ENCODE measurements around the gene PKMYT1. TPM values are rescaled to one million over a fixed set of nuclear protein-coding genes. Genes with fewer than 3 reads are reported as not detected.

PKMYT1 gene
- total and polyA plus RNA-seq, 4 experiments from 2014 or later: 0.79 TPM; not detected in 3

DNA sequence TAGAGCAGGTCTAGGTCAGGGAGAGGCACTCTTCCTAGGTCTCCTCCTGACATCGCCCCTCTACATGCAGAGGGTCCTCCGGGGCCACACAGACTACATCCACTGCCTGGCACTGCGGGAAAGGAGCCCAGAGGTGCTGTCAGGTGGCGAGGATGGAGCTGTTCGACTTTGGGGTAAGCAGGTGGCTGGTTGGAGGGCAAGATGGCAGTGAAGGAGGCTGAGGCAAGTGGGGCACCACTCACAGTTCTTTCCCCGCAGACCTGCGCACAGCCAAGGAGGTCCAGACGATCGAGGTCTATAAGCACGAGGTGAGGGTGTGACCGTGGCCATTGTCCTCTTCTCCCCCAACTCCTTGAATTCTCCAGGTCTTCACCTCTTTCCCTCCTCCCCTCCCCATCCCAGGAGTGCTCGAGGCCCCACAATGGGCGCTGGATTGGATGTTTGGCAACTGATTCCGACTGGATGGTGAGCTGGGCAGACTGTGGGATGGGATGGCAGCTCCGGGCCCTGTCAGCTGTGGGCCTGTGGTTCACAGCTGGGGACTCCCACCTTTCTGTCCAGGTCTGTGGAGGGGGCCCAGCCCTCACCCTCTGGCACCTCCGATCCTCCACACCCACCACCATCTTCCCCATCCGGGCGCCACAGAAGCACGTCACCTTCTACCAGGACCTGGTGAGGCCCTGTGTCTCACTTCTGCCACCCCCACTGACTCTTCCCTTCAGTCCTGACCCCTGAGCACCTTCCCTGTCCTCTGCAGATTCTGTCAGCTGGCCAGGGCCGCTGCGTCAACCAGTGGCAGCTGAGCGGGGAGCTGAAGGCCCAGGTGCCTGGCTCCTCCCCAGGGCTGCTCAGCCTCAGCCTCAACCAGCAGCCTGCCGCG, 46.6 kb upstream of the PKMYT1 start:
- peaks cover 20 to 59% (median 40%) of the 10 kb centered on the region in 4 donors for H3K4me1 Mint-ChIP-seq
- peak overlapping the region in 2 of 7 donors; percentile 42 to 61 for H3K27ac Mint-ChIP-seq
- H3K4me1 ChIP-seq (ENCODE audit: insufficient read depth, low read length): peaks cover 48% of the 10 kb centered on the region

DNA sequence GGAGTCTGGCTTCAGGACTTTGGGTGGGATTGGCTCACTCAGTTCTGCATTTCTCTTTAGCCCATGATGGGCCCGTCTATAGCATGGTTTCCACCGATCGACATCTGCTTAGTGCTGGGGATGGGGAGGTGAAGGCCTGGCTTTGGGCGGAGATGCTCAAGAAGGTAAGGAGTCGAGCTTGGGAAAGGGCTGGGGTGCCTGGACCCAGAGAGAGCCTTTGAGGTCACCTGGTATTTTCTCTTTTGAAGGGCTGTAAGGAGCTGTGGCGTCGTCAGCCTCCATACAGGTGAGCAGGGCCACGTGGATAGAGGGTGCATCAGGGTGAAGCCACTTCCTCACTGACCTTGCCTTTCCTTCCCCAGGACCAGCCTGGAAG, 45.7 kb upstream of the PKMYT1 start:
- no peaks in the 10 kb centered on the region for H3K9me3 ChIP-seq (ENCODE audit: control insufficient read depth in 1 of 2, low read length in 2 of 2)
- H3K27ac ChIP-seq (ENCODE audit: low read depth, low read length): no peak overlapping the region
- Mint-ChIP-seq H3K27ac (peak overlapping the region in 1 of 7 donors; percentile 42), H3K36me3 (peaks cover 3 to 22% of the 10 kb centered on the region in 2 donors), H3K4me3 (peak overlapping the region in 2 of 8 donors; percentile 26 to 41), H3K27me3 (peaks cover 4% of the 10 kb centered on the region in 2 donors), H3K4me1 (peaks cover 25 to 62% (median 48%) of the 10 kb centered on the region in 4 donors), H3K9me3 (peaks cover 0 to 1% (median 0%) of the 10 kb centered on the region in 8 donors)
- intact Hi-C loops (cut with micrococcal nuclease): loop anchor here (10.0 kb wide), 1 partner anchor 121 kb away; no protein-coding TSS in a partner anchor
- ChIA-PET POLR2A (ENCODE audit: partially characterized antibody) (no interaction called here), CTCF (ENCODE audit: partially characterized antibody) (interaction anchor here (1.1 to 18.6 kb wide), 5 partner anchors 8 to 105 kb away, joined by 5 to 444 read pairs (median 22); partner anchors contain the start of genes CLDN9 and ZNF213)
- peaks cover 20% of the 10 kb centered on the region for H3K36me3 ChIP-seq (ENCODE audit: insufficient read depth, low read length)
- no peak for DNase-seq
- peaks cover 9% of the 10 kb centered on the region for H3K27me3 ChIP-seq (ENCODE audit: insufficient read depth, low read length)
- H3K4me1 ChIP-seq (ENCODE audit: insufficient read depth, low read length): peaks cover 56% of the 10 kb centered on the region
- no peak overlapping the region for H3K4me3 ChIP-seq (ENCODE audit: low read length in 2 of 2)

More for the DNA sequence above, 46.6 kb upstream of the PKMYT1 start:
- H3K4me3 Mint-ChIP-seq: peak overlapping the region in 2 of 8 donors; percentile 26 to 59
- no peak for DNase-seq
- Histone ChIP-seq H3K27me3 (ENCODE audit: insufficient read depth, low read length) (peaks cover 9% of the 10 kb centered on the region), H3K27ac (ENCODE audit: low read depth, low read length) (no peak overlapping the region), H3K36me3 (ENCODE audit: insufficient read depth, low read length) (peaks cover 20% of the 10 kb centered on the region), H3K9me3 (ENCODE audit: control insufficient read depth in 1 of 2, low read length in 2 of 2) (no peaks in the 10 kb centered on the region), H3K4me3 (ENCODE audit: low read length in 2 of 2) (no peak overlapping the region)
- POLR2A ChIA-PET (ENCODE audit: partially characterized antibody): interaction anchor here (1.0 to 5.4 kb wide), 8 partner anchors 19 to 124 kb away, joined by 4 to 37 read pairs (median 6); no protein-coding TSS in a partner anchor
- H3K27me3 Mint-ChIP-seq: peaks cover 4 to 7% of the 10 kb centered on the region in 2 donors
- peaks cover 0 to 1% (median 0%) of the 10 kb centered on the region in 8 donors for H3K9me3 Mint-ChIP-seq
- H3K36me3 Mint-ChIP-seq: peaks cover 3 to 17% of the 10 kb centered on the region in 2 donors
- CTCF ChIA-PET (ENCODE audit: partially characterized antibody): interaction anchor here (1.1 to 18.6 kb wide), 12 partner anchors 7 to 227 kb away, joined by 3 to 444 read pairs (median 13); partner anchors contain the start of genes CLDN9, MMP25, TNFRSF12A and ZNF213
- intact Hi-C loops (cut with micrococcal nuclease): loop anchor here (10.0 kb wide), 1 partner anchor 122 kb away; no protein-coding TSS in a partner anchor

DNA sequence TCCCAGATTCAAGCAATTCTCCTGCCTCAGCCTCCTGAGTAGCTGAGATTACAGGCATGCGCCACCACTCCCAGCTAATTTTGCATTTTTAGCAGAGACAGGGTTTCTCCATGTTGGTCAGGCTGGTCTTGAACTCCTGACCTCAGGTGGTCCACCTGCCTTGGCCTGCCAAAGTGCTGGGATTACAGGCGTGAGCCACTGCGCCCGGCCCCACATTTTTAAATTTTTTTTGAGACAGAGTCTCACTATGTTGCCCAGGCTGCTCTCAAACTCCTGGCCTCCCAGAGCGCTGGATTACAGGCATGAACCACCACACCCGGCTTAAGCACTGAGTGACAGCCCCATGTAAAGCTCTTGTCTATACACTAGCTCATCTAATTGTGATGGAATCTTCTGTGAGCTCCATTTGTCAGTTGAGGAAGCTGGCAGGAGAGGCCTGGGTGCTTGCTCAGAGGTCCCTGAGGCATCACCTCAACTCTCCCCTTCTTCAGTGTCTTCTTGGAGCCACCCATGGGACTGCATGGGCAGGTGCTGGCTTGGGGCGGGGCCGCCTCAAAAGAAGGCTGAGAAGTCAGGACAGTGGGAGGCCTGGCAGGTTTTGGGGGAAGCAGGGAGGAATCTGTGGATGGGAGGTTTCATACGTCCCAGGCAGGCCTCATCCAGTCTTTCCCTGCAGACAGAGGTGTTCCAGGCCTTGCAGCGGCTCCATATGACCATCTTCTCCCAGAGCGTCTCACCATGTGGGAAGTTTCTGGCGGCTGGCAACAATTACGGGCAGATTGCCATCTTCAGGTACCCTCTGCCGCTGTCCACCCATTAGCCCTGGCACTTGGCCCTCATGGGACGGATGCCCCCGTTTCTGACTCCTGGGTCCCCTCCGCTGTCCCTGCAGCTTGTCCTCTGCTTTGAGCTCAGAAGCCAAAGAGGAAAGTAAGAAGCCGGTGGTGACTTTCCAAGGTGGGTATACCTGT, 45.1 kb upstream of the PKMYT1 start:
- peaks cover 4% of the 10 kb centered on the region in 2 donors for H3K27me3 Mint-ChIP-seq
- DNase-seq: peak in 1 of 5 donors; percentile 32
- H3K4me1 Mint-ChIP-seq: peaks cover 25 to 69% (median 49%) of the 10 kb centered on the region in 4 donors
- Histone ChIP-seq H3K9me3 (ENCODE audit: control insufficient read depth in 1 of 2, low read length in 2 of 2) (no peaks in the 10 kb centered on the region), H3K4me3 (ENCODE audit: low read length in 2 of 2) (no peak overlapping the region), H3K27ac (ENCODE audit: low read depth, low read length) (no peak overlapping the region), H3K4me1 (ENCODE audit: insufficient read depth, low read length) (peaks cover 61% of the 10 kb centered on the region), H3K36me3 (ENCODE audit: insufficient read depth, low read length) (peaks cover 20% of the 10 kb centered on the region), H3K27me3 (ENCODE audit: insufficient read depth, low read length) (peaks cover 6% of the 10 kb centered on the region)
- H3K36me3 Mint-ChIP-seq: peaks cover 3 to 22% of the 10 kb centered on the region in 2 donors
- CTCF ChIA-PET (ENCODE audit: partially characterized antibody): interaction anchor here (0.7 to 18.6 kb wide), 6 partner anchors 9 to 837 kb away, joined by 3 to 444 read pairs (median 8); partner anchors contain the start of gene CLDN9
- POLR2A ChIA-PET (ENCODE audit: partially characterized antibody): interaction anchor here (2.2 to 2.4 kb wide), 3 partner anchors 20 to 109 kb away, joined by 5 to 11 read pairs (median 7); partner anchors contain the start of genes MMP25 and ZNF213
- intact Hi-C loops (cut with micrococcal nuclease): loop anchor here (10.0 kb wide), 1 partner anchor 121 kb away; no protein-coding TSS in a partner anchor
- H3K4me3 Mint-ChIP-seq: peak overlapping the region in 2 of 8 donors; percentile 12 to 26
- H3K9me3 Mint-ChIP-seq: peaks cover 0 to 1% (median 0%) of the 10 kb centered on the region in 8 donors
- peak overlapping the region in 1 of 7 donors; percentile 42 for H3K27ac Mint-ChIP-seq

DNA sequence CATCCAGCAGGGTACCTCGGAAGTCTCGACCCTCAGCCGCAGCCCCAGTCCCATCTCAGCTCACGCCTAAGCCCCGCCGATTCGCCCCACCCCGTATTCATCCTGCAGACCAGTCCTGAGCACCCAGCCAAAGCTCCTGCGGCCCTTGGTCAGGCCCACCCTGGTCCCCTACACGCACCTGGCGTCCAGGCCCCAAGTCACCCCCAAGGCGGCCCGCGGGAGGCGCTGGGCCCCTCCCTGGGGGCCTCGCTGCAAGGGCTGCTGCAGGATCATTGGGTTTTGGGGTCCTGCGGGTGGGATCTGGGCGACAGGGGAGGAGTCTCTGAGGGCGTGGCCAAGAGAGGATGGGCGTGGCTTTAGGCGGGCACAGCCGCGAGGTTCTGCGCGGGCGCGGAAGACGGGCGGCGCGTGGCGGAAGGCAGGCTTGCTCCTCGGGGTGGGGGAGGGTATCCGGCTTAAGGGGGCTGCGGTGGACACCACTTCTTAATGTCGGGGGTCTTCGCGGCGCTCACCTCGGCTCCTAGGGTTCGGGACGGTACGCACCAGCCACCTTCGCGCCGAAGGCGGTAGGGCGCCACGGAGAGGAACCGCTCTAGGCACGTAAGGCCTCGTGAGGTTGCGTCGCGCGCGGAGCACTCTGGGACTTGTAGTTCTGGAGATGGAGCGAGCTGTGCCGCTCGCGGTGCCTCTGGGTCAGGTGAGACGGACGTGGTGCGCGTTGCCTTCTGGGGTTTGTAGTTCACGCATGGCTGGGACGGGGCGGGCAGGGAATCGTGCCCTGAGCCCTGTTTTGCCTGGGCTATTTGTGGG, 43.6 kb upstream of the PKMYT1 start, which contains the start of the genes HCFC1R1 and THOC6:
HCFC1R1 (minus strand) TSS at position 274 of the 810 bp plus-strand sequence; CDS start at position 273, 1 bp downstream.
THOC6 (plus strand) TSS at position 367 of the 810 bp plus-strand sequence; CDS start at position 659, 292 bp downstream.
- intact Hi-C loops (cut with micrococcal nuclease): loop anchor here (1.0 to 10.0 kb wide), 2 partner anchors 21 to 119 kb away; no protein-coding TSS in a partner anchor
- Histone ChIP-seq H3K9me3 (ENCODE audit: control insufficient read depth in 1 of 2, low read length in 2 of 2) (no peaks in the 10 kb centered on the region), H3K36me3 (ENCODE audit: insufficient read depth, low read length) (peaks cover 20% of the 10 kb centered on the region), H3K27ac (ENCODE audit: low read depth, low read length) (peak within 1 kb of the TSS; percentile 90), H3K4me3 (ENCODE audit: low read length in 2 of 2) (peak within 1 kb of the TSS; percentile 38 to 85), H3K4me1 (ENCODE audit: insufficient read depth, low read length) (peaks cover 56% of the 10 kb centered on the region), H3K27me3 (ENCODE audit: insufficient read depth, low read length) (peaks cover 2% of the 10 kb centered on the region)
- no peaks in the 10 kb centered on the region for H3K9me3 Mint-ChIP-seq
- H3K4me1 Mint-ChIP-seq: peaks cover 22 to 67% (median 45%) of the 10 kb centered on the region in 4 donors
- peaks cover 3 to 22% of the 10 kb centered on the region in 2 donors for H3K36me3 Mint-ChIP-seq
- ChIA-PET POLR2A (ENCODE audit: partially characterized antibody) (interaction anchor here (0.6 to 5.9 kb wide), 10 partner anchors 7 to 126 kb away, joined by 3 to 89 read pairs (median 6); partner anchors contain the start of genes MMP25, PKMYT1 and ZNF213), CTCF (ENCODE audit: partially characterized antibody) (interaction anchor here (0.9 to 18.6 kb wide), 5 partner anchors 10 to 106 kb away, joined by 3 to 444 read pairs (median 10); partner anchors contain the start of gene CLDN9)
- peak within 1 kb of the TSS; percentile 87 to 97 (median 93) for H3K4me3 Mint-ChIP-seq
- no peaks in the 10 kb centered on the region for H3K27me3 Mint-ChIP-seq
- peak within 1 kb of the TSS; percentile 97 to 99 (median 99) for H3K27ac Mint-ChIP-seq
- peak; percentile 95 to 97 (median 95) for DNase-seq

DNA sequence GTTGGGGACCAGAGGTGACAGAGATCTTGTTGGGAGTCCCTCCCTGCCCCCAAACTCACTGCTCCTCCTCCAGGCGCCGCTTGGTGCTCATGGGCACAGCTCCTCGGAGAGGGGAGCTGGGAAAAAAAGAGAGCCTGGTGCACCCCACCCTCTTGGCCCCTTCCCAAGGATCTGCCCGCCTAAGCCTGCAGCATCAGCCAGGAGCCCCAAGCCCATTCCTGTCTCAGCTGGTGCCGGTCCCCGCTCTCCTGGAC, 43.1 kb upstream of the PKMYT1 start:
- POLR2A ChIA-PET (ENCODE audit: partially characterized antibody): interaction anchor here (0.6 to 5.9 kb wide), 9 partner anchors 7 to 127 kb away, joined by 3 to 89 read pairs (median 7); partner anchors contain the start of genes MMP25, PKMYT1 and ZNF213
- Mint-ChIP-seq H3K4me1 (peaks cover 21 to 68% (median 44%) of the 10 kb centered on the region in 4 donors), H3K36me3 (peaks cover 3 to 22% of the 10 kb centered on the region in 2 donors), H3K27ac (peak overlapping the region; percentile 92 to 99 (median 98)), H3K27me3 (peaks cover 0 to 2% of the 10 kb centered on the region in 2 donors), H3K9me3 (no peaks in the 10 kb centered on the region), H3K4me3 (peak overlapping the region; percentile 87 to 97 (median 93))
- Histone ChIP-seq H3K4me1 (ENCODE audit: insufficient read depth, low read length) (peaks cover 50% of the 10 kb centered on the region), H3K27me3 (ENCODE audit: insufficient read depth, low read length) (no peaks in the 10 kb centered on the region), H3K4me3 (ENCODE audit: low read length in 2 of 2) (peak overlapping the region; percentile 38 to 85), H3K9me3 (ENCODE audit: control insufficient read depth in 1 of 2, low read length in 2 of 2) (no peaks in the 10 kb centered on the region), H3K36me3 (ENCODE audit: insufficient read depth, low read length) (peaks cover 20% of the 10 kb centered on the region), H3K27ac (ENCODE audit: low read depth, low read length) (peak overlapping the region; percentile 90)
- CTCF ChIA-PET (ENCODE audit: partially characterized antibody): interaction anchor here (0.9 to 18.6 kb wide), 7 partner anchors 8 to 148 kb away, joined by 3 to 444 read pairs (median 4); partner anchors contain the start of gene CLDN9
- intact Hi-C loops (cut with micrococcal nuclease): loop anchor here (10.0 kb wide), 1 partner anchor 119 kb away; no protein-coding TSS in a partner anchor
- no peak for DNase-seq

Measured in CD4-positive, alpha-beta memory T cell (primary cell).